ENCODE results near the gene MARK1.
A peak's percentile ranks its signal among the peaks of the same experiment; 100 is the strongest.
"Not testable (repeated sequence)": the region's sequence is repeated elsewhere in the genome, so short reads cannot be mapped to it uniquely, and the experiment has no call there.

MARK1 gene

GRCh38 chr1:220528679-220529501, 954 bp downstream of the MARK1 start:
- DNase-seq (ENCODE audit: low spot score): no peak

DNA sequence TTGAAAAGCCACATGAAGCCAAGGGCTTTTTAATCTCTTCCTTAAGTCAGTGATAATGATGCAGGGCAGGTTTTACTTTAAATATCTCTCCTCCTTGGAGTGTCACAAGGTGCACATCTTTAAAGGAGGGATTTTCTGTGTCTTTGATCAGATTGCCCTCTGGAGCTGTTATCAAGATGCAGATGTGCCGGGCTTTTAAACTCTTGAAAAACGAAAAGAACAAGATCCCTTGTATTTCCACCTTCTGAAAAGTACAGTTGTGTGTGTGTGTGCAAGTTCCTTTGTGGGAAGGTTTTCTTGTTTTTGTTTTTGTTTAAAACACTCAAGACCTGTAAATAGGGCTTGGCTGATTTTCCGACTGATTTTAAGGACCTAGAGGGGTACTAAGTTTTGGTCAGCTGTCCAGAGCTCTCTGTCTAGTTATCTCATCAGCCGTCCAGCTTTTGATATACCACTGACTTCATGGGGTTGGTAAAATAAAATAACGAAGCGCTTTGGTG, 1.6 kb downstream of the MARK1 start:
- no peak for DNase-seq (ENCODE audit: low spot score)

GRCh38 chr1:220533504-220534109, 5.7 kb downstream of the MARK1 start:
- DNase-seq (ENCODE audit: low spot score): no peak

DNA sequence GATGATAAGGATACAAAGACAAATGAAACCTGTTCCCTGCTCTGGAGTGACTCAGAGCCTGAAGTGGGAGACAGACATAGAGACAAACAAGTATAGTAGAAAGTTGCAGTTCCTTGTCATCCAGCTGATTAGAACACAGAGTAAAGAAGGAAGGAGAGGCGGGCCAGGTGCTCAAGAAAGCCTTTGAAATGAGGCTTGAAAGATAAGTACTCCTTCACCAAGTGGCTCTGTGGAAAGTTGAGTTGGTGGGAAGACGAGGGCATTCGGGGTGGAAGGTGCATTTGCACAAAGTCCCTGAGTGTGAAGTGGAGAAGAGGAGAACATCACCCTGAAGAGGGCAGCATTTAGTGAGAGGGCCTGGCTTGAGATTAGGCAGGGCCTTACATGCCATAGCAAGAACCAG, 17.0 kb downstream of the MARK1 start:
- peak; percentile 23 for DNase-seq (ENCODE audit: low spot score)

DNA sequence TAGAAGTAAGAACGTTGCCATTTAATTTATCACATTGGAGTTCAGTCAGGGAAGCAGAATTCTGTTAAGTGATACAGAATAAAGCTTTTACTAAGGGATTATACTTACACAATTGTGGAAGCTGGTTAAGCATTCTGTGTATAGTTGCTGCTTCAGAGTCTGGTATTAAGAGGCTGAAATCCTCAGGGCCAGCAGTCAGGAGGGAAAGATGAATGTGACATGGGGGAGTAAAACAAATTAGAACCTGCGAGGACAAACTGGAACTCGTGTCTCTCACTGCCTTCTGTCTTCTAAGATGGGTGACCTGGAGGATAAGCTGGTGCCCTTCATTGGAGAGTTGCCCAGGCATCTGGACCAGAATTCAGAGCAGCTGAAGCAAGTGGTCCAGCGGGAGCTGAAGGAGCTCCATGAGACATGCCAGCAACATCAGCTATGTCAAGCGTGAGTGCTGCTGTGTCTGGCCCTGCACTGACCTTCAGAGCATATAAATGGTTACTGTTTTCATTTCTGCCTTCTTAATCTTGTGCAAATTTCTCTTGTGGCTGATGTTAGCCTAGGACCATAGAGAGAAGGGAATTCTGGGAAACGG, 23.0 kb downstream of the MARK1 start:
- DNase-seq (ENCODE audit: low spot score): no peak

DNA sequence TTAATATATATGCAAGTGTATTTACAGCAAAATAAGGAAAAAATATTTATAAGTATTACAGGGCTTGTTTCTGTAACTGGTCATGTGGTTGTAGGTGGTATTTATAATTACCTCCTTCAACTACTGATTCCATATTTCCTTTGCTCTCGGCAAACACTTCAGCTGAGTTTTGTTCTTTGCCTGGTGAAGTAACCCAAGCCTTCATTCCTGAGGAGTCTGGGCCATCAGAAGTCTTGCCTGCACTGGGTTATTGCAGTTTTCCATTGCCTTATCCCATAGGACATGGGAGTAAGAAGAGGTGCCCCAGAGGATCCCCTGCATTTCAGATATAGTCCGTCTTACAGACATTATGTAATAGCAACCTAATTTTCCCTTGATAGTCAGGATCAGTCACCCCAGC, 23.8 kb downstream of the MARK1 start:
- no peak for DNase-seq (ENCODE audit: low spot score)

DNA sequence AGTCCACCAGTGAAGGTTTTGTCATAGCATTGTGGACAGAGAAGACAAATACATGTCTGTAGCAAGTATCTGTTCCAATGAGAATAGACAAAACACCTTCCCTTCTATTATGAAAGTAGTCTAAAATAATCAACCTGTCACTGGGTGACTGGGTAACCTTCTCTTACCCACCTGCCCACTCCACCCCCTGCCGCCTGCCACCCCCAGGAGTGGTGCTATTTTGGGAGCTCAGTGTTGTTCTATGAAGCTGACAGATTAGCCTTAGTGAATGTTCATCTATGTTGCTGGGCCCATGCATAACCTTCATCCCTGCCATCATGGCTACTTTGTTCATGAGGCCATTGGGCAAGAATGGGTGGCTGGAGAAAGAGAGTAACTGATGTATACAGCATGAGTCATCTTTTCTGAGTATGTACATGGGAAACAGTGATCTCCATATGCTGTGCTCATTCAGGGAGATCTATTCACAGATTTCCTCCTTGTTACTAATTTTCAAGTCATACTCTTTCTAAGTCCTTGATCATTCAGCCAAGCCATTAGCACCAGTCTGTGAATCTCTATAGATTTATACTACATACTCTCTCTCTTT, 24.8 kb downstream of the MARK1 start:
- no peak for DNase-seq (ENCODE audit: low spot score)

DNA sequence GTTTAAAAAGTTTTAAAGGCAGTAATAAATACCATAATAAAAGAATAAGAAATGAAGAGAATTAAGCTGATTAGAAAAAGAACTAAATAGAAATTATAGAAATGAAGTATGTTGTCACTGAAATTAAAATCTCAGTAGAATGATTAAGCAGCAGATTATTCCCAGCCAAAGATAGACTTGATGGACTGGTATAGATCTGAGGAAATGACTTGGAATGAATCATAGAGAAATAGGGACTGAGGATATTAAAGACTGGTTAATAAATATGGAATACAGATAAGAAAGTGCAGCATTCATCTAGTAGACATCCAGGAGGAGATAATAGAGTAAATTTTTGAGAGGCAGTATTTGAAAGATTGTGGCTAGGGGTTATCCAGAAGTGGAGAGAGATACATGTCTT, 28.7 kb downstream of the MARK1 start:
- DNase-seq (ENCODE audit: low spot score): no peak

DNA sequence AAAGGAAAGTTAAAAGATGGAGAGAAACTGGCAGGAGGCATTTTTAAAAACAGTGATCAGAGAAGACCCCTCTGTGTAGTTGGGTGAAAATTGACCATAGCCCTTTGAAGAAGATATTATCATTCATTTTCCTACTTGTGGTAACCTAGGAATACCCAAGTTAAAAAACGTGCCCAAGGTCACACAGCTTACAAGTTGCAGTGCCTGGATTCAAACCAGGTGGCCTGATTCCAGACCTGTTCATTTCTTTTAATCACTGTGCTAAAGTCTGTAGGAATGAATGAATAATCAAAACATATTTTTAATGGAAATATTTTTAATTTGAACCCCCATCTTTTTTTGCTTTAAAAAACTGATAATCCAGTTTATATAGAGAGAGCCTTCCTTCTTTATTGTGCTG, 35.6 kb downstream of the MARK1 start:
- no peak for DNase-seq (ENCODE audit: low spot score)

DNA sequence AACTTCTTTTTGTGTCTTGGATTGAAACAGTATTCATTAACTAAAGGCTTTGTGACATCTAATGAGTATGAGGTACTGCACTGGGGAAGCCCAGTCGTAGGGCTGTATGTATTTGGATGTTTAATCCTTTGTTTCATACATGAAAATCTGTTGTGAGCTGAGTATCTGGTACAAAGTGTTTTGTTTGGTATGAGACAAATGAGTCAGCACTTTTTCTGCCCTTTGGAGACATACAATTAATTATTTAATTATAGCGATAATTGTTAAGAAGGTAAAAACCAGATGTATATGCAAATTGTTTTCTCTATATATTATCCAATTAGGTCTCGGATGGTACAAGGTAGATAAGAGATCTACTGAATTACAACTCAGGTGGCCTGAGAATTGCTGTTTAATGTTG, 36.3 kb downstream of the MARK1 start:
- no peak for DNase-seq (ENCODE audit: low spot score)

DNA sequence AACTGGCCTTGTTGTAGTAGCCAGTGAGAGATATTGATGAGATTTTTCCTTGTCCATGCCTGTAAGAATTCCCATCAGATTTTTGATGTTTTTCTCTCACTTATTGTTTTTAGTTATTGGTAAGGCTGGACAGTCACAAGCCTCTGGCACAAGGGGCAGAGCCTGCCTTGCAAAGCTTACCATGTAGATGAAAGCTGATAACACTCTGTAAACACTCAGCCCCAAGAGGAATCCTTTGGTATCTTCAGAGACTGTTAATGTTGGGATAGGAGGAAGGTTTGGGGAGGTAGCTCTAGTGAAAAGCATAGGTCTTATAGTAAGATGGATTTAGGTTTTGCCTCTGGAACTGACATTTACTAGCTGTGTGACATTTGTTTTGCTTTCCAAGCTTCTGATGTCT, 37.7 kb downstream of the MARK1 start:
- DNase-seq (ENCODE audit: low spot score): no peak

- no peak for DNase-seq (ENCODE audit: low spot score)
Measured at GRCh38 chr1:220566869-220567268, 38.9 kb downstream of the MARK1 start.

- no peak for DNase-seq (ENCODE audit: low spot score)
Measured at GRCh38 chr1:220572416-220572815, 44.5 kb downstream of the MARK1 start.

DNA sequence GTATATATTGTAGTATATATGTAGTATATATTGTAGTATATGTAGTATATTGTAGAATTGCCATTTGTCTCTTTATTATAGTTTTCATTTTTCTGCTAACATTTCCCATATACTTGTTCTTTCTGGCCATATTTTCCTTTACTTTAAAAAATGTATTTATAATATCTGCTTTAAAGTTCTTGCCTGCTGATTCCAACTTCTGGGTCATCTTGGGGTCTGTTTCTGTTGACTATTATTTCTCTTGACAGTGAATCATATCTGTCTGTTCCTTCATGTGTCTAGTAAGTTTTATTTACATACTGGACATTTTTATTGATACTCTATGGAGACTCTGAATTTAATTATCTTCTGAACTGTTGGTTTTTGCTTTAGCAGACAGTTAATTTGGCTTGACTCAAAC, 45.9 kb downstream of the MARK1 start:
- no peak for DNase-seq (ENCODE audit: low spot score)

DNA sequence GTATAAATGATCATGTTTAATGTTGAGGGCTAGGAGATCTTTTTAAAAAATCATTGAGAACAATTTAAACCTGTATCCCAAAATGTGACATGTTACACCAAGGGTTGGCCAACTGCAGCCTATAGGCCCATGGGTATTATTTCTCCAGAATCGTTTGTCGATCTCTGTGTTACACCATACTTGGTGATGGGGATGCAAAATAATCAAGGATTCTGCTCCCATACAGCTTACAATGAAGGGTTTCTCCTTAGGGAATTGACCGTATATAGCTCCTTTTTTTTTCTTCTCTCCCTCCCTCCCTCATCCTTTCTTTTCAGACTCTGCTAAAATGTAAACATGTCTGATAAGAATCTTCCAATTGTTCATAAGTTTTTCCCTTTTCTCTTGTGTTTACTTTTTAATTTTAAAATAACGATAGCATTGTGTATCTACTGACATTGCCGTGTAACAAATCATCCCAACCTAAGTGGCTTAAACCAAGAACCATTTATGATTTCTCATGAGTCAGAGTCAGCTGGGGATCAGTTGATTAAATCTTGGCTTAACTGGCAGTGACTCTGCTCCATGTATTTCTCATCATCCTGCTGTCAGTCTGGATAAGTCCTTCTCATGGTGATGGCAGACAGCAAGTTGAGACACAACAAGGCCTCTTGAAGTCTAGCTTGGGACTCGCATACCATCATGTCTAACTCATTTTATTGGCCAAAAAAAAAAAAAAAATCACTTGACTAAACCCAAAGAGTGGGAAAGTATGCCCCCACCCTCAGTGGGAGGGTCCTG, 48.0 kb downstream of the MARK1 start:
- no peak for DNase-seq (ENCODE audit: low spot score)

GRCh38 chr1:220577926-220578325, 50.0 kb downstream of the MARK1 start:
- no peak for DNase-seq (ENCODE audit: low spot score)

- no peak for DNase-seq (ENCODE audit: low spot score)
Measured at GRCh38 chr1:220579317-220579716, 51.4 kb downstream of the MARK1 start.

DNA sequence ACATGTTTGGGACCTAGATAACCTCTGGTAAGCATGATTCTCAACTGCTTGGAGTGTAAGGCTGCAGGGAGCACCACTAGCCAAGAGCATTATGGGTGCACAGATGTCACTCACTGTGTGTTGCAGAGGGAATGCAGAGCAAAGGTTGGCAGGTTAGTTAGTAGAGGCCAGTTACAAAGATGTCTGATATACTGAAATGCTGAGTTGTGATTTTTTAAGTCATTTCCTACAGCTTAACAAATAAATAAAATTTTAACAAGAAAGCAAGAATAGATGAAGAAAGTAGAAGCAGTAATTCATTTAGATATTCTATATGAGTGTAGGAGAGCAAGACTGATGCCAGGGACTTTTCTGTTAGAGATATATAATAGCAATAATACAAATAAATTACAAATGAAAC, 64.8 kb downstream of the MARK1 start:
- no peak for DNase-seq (ENCODE audit: low spot score)

DNA sequence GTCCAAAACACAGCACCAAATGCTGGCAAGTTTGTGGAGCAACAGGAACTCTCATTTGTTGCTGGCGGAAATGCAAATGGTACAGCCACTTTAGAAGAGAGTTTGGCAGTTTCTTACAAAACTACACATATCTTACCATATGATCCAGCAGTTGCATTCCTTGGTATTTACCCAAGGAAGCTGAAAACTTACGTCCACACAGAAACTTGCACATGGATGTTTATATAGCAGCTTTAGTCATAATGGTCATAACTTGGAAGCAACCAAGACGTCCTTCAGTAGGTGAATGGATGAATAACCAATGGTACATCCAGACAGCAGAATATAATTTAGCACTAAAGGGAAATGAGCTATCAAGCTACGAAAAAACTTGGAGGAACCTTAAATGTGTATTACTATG, 66.4 kb downstream of the MARK1 start:
- no peak for DNase-seq (ENCODE audit: low spot score)

DNA sequence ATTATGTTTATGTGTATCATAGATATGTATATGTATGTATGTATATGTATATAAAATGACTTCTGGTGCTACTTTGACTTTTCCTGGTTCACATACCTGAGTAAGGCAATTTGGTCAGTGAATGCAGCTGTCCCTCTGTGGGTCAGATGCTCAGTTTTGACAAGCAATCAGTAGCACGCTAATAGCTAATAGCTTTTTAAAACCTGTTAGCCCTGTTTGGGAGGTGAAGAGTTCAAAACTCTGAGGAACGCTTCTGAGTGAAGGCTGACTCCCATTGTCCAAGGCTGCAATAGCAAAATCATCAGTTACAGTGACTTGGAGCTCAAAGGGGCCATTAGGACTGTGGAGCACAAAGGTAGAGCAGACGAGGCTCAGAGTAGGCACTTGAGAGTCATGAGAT, 67.2 kb downstream of the MARK1 start:
- no peak for DNase-seq (ENCODE audit: low spot score)

DNA sequence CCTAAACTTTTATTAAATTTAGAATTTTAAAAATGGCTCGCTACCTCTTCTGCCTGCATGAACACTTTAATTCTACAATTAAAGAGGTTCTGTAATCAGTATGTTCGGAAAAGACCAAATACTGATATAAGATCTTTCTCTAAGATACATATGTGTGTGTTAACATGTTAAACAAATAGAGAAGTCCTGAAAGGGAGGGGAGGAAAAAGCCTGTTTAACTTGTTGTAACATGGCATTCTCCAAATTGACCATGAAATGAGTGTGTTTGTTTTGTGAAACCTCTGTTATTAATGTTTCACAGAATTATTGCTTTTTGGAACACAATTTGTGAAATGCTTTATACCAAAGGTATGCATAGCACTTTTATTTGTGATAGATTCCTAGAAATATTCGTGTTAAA, 77.0 kb downstream of the MARK1 start:
- DNase-seq (ENCODE audit: low spot score): no peak

DNA sequence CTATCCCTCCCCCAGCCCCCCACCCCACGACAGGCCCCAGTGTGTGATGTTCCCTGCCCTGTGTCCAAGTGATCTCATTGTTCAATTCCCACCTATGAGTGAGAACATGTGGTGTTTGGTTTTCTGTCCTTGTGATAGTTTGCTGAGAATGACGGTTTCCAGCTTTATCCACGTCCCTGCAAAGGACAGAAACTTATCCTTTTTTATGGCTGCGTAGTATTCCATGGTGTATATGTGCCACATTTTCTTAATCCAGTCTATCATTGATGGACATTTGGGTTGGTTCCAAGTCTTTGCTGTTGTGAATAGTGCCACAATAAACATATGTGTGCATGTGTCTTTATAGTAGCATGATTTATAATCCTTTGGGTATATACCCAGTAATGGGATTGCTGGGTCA, 77.7 kb downstream of the MARK1 start:
- not testable (repeated sequence) for DNase-seq (ENCODE audit: low spot score)
